ENCODE results near the gene BEND6. TPM values are rescaled to one million over a fixed set of nuclear protein-coding genes. Genes with fewer than 3 reads are reported as not detected.

The BEND6 gene
- total and polyA plus RNA-seq, 2 of the 8 experiments (the other 6 are each of a cell fraction or from before 2014, with no cell fraction given) = 0.71 to 2.1 TPM

DNA sequence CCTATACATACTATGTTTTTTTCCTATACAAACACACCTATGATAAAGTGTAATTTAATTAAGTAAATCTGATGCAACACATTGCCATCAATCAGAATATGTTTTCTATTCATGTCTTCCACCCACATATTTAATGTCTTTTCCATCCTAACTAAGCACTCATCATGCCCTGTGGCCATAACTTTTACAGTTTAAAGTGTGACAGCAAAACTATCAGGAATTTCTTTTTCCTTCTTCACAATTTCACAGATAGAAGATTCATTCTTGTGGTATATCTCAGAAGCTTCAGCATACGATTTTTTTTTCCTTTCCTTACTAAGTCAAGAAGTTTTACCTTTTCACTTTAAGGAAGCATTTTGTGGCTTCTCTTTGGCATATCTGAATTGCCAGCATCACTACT, 7.0 kb upstream of the BEND6 start:
- H3K9me3 ChIP-seq (ENCODE audit: insufficient read depth in 2 of 2, low read depth in 1 of 2, low read length in 1 of 2) = no peaks in the 10 kb centered on the region
- no peak overlapping the region for H2BK5ac ChIP-seq (ENCODE audit: low read depth, low read length)
- no peak overlapping the region for H3K27ac ChIP-seq (ENCODE audit: low read depth, low read length)
- H3K56ac ChIP-seq (replicated peaks; ENCODE audit: insufficient read length, low read depth, low read length) = no peak overlapping the region
- DNase-seq (ENCODE audit: low read depth in 1 of 2, low spot score in 2 of 2) (no peak), FAIRE-seq (no peak)
- CTCF ChIA-PET (ENCODE audit: partially characterized antibody) = interaction anchor here (1.0 to 2.4 kb wide), 4 partner anchors 10 to 45 kb away, joined by 3 to 5 read pairs (median 4); no protein-coding TSS in a partner anchor
- H2BK15ac ChIP-seq (ENCODE audit: low read length) = no peak overlapping the region
- H3K4ac ChIP-seq (replicated peaks; ENCODE audit: insufficient read length, low read depth, low read length) = no peak overlapping the region
- peaks cover 0 to under 1% (median 0%) of the 10 kb centered on the region in 4 experiments; a peak in 1 of 7 replicates for H3K4me1 ChIP-seq (replicated peaks in 1 of 4; ENCODE audit: control insufficient read depth in 3 of 4, insufficient read depth in 4 of 4, low read length in 3 of 4)
- no peak overlapping the region for H2AFZ ChIP-seq (ENCODE audit: low read length)
- no peak overlapping the region for H3K4me3 ChIP-seq (ENCODE audit: extremely low read depth in 1 of 4, insufficient read depth in 2 of 4, low read depth in 3 of 4, low read length in 4 of 4)
- H2BK20ac ChIP-seq (ENCODE audit: low read length) = no peak overlapping the region
- no peak overlapping the region for H2BK120ac ChIP-seq (replicated peaks; ENCODE audit: low read depth, low read length)
- H4K91ac ChIP-seq (replicated peaks; ENCODE audit: insufficient read length, low read length) = no peak overlapping the region
- H3K79me2 ChIP-seq (ENCODE audit: control insufficient read depth in 1 of 2, insufficient read depth in 2 of 2, low read length in 2 of 2) = no peaks in the 10 kb centered on the region
- H3K36me3 ChIP-seq (ENCODE audit: control insufficient read depth in 2 of 4, insufficient read depth in 4 of 4, low read length in 3 of 4) = peaks cover 0 to 3% (median 0%) of the 10 kb centered on the region in 4 experiments; a peak in 1 of 8 replicates
- H3K23ac ChIP-seq (ENCODE audit: insufficient read length) = no peak overlapping the region
- no peak overlapping the region for H3K4me2 ChIP-seq (ENCODE audit: insufficient read depth in 1 of 2, low read depth in 2 of 2, low read length in 2 of 2)
- no peak overlapping the region for H2AK5ac ChIP-seq (ENCODE audit: low read depth, low read length)
- no peaks in the 10 kb centered on the region for H4K20me1 ChIP-seq (replicated peaks in 1 of 2; ENCODE audit: control insufficient read depth in 1 of 2, insufficient read depth in 2 of 2, low read length in 2 of 2)
- no peak overlapping the region for H4K5ac ChIP-seq (ENCODE audit: insufficient read length, low read depth, low read length)
- H3K14ac ChIP-seq (ENCODE audit: insufficient read length) = no peak overlapping the region
- H3K23me2 ChIP-seq (ENCODE audit: low read depth, low read length) = no peaks in the 10 kb centered on the region
- TF ChIP-seq JUND (IDR thresholded peaks at IDR 0.05; ENCODE audit: low read length) (no peak), POLR2AphosphoS5 (IDR thresholded peaks at IDR 0.05; ENCODE audit: low read depth, low read length) (no peak), CBX8 (IDR thresholded peaks at IDR 0.05; ENCODE audit: borderline replicate concordance, low read depth, low read length) (no peak), RFX5 (IDR thresholded peaks at IDR 0.05; ENCODE audit: borderline replicate concordance, low read depth, low read length) (no peak), SRF (IDR thresholded peaks at IDR 0.05; ENCODE audit: low read depth, low read length) (no peak), RAD21 (IDR thresholded peaks at IDR 0.05 in 1 of 2, conservative IDR thresholded peaks at IDR 0.05 in 1 of 2; ENCODE audit: low read depth in 2 of 2, low read length in 2 of 2) (no peak), CHD1 (IDR thresholded peaks at IDR 0.05; ENCODE audit: low read depth, low read length) (no peak), SIRT6 (IDR thresholded peaks at IDR 0.05; ENCODE audit: low read length) (no peak), FOSL1 (IDR thresholded peaks at IDR 0.05; ENCODE audit: insufficient read depth, low read depth, low read length) (no peak)
- H2BK12ac ChIP-seq (ENCODE audit: low read depth, low read length) = no peak overlapping the region
- H4K8ac ChIP-seq (ENCODE audit: extremely low read depth, insufficient read depth, low read length) = no peak overlapping the region
- H3K9ac ChIP-seq (replicated peaks in 1 of 4; ENCODE audit: extremely low read depth in 1 of 4, low read depth in 3 of 4, low read length in 3 of 4) = no peak overlapping the region
- H3K27me3 ChIP-seq (replicated peaks in 1 of 4; ENCODE audit: control insufficient read depth in 3 of 4, extremely low read depth in 1 of 4, insufficient read depth in 3 of 4, low read length in 3 of 4) = peaks cover 0 to 4% (median 2%) of the 10 kb centered on the region in 4 experiments; a peak in 5 of 7 replicates
- no peaks in the 10 kb centered on the region for H3K79me1 ChIP-seq (ENCODE audit: low read depth, low read length)
- 100% methylated on average over 1 of the region's 1 CpG; no CpG with 5 or more reads in 1 of the 2 experiments for WGBS, 2 experiments (ENCODE audit: extremely low coverage in 1 of 2, insufficient coverage in 1 of 2, insufficient read length in 1 of 2, insufficient replicate concordance in 2 of 2, low coverage in 1 of 2, low lambda C conversion rate in 2 of 2, missing lambda C conversion rate in 1 of 2)
- no peak overlapping the region for H3K18ac ChIP-seq (ENCODE audit: extremely low read depth, low read length)
- POLR2A ChIA-PET (ENCODE audit: partially characterized antibody) = no interaction called here
